Measurements from ENCODE around the gene HCAR2.
"Not testable (repeated sequence)": the region's sequence is repeated elsewhere in the genome, so short reads cannot be mapped to it uniquely, and the experiment has no call there.

Gene HCAR2

GRCh38 chr12:122702890-122703611 lies at the start of gene HCAR2:
TSS of gene HCAR2 (minus strand) at chr12:122703357. CDS start at chr12:122703283, 74 bp downstream.
- DNase-seq (ENCODE audit: low read depth) = not testable (repeated sequence)

- DNase-seq (ENCODE audit: low read depth) = peak; percentile 99
These were observed 49.5 kb upstream of the HCAR2 start, which contains the start of gene DENR for GRCh38 chr12:122752464-122753318. TSS of gene DENR (plus strand) at chr12:122752824. CDS start at chr12:122753702, 878 bp downstream.

DNA sequence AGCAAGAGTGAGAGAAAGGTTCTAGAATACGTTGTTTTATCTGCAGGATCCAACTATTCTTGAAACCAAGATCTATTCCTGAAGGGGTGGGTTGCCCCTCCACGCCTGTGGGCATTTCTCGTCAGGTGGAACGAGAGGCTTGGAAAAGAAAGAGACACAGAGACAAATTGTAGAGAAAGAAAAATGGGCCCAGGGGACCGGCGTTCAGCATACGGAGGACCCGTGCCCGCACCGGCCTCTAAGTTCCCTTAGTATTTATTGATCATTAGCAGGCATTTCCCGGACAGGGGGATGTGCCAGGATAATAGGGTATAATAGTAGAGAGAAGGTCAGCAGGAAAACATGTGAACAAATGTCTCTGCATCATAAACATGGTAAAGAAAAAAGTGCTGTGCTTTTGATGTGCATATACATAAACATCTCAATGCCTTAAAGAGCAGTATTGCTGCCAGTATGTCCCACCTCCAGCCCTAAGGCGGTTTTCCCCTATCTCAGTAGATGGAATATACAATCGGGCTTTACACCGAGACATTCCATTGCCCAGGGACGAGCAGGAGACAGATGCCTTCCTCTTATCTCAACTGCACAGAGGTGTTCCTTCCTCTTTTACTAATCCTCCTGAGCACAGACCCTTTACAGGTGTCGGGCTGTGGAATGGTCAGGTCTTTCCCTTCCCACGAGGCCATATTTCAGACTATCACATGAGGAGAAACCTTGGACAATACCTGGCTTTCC lies 47.8 kb upstream of the HCAR2 start:
- DNase-seq (ENCODE audit: low read depth) = not testable (repeated sequence)

GRCh38 chr12:122749569-122750332 lies 46.6 kb upstream of the HCAR2 start:
- DNase-seq (ENCODE audit: low read depth) = no peak

- DNase-seq (ENCODE audit: low read depth) = no peak
These were observed 44.3 kb upstream of the HCAR2 start for GRCh38 chr12:122747224-122748135.

GRCh38 chr12:122743895-122744525 lies 40.9 kb upstream of the HCAR2 start:
- DNase-seq (ENCODE audit: low read depth) = no peak

GRCh38 chr12:122740351-122740750 lies 37.2 kb upstream of the HCAR2 start:
- no peak for DNase-seq (ENCODE audit: low read depth)

GRCh38 chr12:122738571-122738970 lies 35.4 kb upstream of the HCAR2 start:
- no peak for DNase-seq (ENCODE audit: low read depth)

DNA sequence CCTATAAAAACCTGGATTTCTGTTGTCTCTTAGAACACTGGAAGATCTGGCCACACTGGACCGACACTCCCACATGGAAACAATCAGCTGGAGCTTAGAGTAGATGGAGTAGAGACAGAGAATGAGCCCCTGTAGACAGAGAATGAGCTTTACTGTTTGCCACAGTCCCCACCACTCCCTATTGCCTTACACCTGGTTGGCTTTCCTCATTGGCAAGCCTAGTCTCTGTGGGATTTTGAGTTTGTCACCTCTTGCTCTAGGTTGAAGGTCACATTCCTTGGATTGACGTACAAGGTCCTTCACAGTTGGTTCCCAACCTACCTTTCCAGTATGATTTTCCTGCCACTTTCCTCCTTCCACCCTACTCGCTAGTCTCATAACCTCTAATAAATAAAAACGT lies 29.5 kb upstream of the HCAR2 start:
- no peak for DNase-seq (ENCODE audit: low read depth)

GRCh38 chr12:122732170-122732569 lies 29.0 kb upstream of the HCAR2 start:
- DNase-seq (ENCODE audit: low read depth) = no peak

DNA sequence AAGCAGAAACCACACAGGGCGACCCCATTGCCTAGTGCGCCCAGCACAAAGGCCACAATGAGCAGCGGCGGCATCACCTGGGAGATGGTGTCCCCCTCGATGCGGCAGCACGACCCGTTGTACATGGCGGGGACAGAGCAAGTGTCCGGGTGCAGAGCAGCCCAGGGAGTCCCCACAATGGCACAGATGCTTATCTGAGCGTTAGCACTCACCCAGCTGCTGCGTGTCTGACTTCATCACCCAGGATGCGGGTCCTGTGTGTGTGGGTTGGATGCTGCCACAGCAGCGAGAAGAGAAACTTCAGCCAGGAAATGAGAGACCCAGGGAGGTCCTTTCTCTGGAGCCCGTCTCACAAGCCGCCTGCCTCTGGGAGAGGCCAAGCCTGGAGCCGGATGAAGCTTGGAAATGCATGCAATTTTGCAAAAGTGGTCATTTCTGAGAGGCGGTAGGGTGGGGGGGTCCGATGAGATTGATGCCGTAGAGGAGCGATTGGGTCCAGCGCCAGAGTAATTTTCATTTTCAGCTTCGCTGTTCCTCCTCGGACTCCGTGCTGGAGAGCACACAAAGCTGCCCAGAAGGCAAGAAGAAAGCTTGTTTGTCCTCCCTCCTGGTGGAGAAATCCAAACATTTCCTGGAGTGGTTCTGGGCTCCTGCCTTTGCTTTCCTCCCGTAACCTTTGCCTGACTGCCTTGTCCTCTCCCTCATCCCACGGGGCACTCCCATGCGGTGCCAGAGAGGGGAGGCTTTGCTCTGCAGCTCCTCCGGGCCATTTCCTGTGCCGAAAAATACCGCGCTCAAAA lies 27.3 kb upstream of the HCAR2 start, which contains the start of gene HCAR1:
HCAR1 (minus strand) TSS at position 630 of the 800 bp plus-strand sequence; CDS start at position 125, 505 bp downstream.
- no peak for DNase-seq (ENCODE audit: low read depth)

DNA sequence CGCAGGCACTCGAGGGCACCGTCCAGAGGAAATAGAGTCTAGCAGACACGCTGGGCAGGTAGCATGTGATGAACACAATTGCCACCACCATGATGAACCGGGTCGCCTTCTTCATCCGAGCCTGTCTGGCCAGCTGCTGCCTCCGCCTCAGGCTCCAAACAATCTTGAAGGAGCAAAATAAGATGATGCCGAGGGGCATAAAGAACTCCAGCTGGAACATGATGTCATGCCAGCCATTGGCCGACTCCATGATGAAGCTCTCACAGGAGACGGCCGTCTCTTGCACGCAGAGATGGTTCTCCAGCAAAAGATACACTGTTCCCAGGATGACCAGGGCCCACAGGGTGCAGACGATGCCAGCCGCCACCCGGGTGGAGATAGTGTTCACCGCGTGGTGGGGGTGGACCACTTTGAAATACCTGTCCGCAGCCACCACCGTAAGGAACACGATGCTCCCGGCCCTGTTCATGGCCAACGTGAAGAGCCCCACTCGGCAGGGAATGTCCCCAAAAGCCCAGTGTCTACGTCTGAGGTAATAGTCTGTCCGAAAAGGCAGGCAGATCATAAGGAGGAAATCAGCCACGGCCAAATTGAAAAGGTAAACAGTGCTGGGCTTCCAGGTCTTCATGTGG lies 26.5 kb upstream of the HCAR2 start:
- DNase-seq (ENCODE audit: low read depth) = no peak

DNA sequence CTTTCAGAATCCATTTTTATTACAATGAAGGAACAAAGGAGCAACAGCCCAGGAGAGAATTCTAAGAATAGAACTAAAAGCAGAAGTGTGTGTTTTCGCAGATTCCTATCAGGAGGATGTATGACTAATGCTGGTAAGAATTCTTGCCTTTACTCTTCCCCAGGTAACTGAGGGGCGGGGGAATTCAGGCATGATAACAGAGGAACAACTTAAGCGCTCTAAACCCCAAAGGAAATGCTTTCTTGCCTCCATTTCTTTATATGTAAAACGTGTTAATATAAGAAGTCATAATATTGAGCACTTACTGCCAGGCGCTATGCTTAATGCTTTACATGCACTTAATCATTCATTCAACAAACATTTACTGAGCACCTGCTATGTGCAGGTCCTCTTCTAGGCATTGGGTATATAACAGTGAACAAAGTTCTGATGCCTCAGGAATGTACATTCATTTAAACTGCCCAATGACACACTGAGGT lies 23.0 kb upstream of the HCAR2 start:
- DNase-seq (ENCODE audit: low read depth) = no peak

DNA sequence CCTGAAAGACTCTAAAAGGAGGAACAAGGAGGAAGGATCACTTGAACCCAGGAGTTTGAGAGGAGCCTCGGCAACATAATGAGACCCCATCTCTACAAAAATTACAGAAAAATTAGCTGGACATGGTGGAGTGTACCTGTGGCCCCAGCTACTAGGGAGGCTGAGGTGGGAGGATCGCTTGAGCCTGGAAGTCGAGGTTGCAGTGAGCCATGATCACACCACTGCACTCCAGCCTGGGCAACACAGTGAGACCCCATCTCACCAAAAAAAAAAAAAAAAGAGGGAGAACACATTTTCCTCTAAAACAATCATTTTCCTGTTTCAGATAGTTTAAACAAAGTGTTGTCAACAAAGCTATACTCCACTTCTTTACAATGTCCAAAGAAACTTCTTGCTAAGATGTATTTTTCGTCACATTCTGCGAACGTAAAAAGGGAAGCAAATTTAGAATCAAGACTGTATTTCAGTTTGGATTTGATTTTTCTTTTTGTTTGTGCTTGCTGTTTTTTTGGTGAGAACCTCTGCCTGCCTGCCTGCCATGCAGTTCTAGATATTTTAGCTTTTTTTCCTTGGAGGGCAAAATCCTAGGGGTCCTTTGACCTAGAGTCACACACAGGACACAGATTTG lies 22.4 kb upstream of the HCAR2 start:
- no peak for DNase-seq (ENCODE audit: low read depth)

DNA sequence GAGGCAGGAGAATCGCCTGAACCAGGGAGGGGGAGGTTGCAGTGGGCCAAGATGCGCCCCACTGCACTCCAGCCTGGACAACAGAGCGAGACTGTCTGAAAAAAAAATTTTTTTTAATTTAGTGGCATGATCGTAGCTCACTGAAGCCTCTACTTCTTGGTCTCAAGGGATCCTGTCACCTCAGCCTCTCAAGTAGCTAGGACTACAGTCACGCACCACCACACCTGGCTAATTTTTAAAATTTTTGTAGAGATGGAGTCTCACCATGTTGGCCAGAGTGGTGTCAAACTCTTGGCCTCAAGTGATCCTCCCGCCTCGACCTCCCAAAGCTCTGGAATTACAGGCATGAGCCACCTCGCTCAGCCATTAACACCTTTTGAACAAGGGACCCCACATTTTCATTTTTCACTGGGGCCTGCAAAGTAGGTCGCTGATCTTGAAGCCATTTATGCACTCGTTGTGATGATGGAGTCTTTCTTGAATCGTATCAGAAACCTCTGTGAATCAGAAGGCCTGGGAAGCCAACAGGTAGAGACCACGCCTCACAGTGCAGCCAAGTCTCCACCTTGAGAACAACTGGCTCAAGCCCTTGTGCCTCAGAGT lies 21.6 kb upstream of the HCAR2 start:
- no peak for DNase-seq (ENCODE audit: low read depth)

DNA sequence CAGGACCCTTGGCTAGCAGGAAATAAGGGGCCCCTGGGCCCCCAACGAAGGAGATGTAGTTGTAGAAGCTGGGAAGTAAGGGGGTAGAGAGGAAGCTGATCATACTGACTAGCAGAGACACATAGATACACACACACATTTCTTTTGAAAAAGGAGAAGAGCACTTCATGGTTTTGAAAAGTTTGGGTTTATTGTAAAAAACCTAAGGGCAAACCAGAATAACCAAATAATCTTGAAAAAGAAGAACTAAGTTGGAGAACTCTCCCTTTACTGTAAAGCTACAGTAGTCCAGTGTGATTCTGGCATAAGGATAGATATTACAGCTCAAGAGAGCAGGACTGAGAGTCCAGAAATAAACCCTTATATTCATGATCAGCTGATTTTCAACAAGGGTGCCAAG lies 19.2 kb upstream of the HCAR2 start:
- DNase-seq (ENCODE audit: low read depth) = no peak

- no peak for DNase-seq (ENCODE audit: low read depth)
These were observed 17.9 kb upstream of the HCAR2 start for GRCh38 chr12:122721057-122721545.

Data from activated T-cell treated with anti-CD3 and anti-CD28 coated beads for 24 hours (primary cell).